Measurements from ENCODE around the gene CASZ1.

Gene CASZ1

GRCh38 chr1:10824821-10825540, 28.5 kb upstream of the CASZ1 start:
- no peak for DNase-seq (ENCODE audit: low spot score)

- DNase-seq (ENCODE audit: low spot score) = no peak
These were observed 26.6 kb upstream of the CASZ1 start for GRCh38 chr1:10823000-10823401.

GRCh38 chr1:10821388-10821787, 24.9 kb upstream of the CASZ1 start:
- DNase-seq (ENCODE audit: low spot score) = no peak

GRCh38 chr1:10820422-10820821, 24.0 kb upstream of the CASZ1 start:
- no peak for DNase-seq (ENCODE audit: low spot score)

GRCh38 chr1:10819198-10819901, 22.9 kb upstream of the CASZ1 start:
- DNase-seq (ENCODE audit: low spot score) = no peak

- DNase-seq (ENCODE audit: low spot score) = no peak
These were observed 22.1 kb upstream of the CASZ1 start for GRCh38 chr1:10818262-10819197.

- no peak for DNase-seq (ENCODE audit: low spot score)
These were observed 20.4 kb upstream of the CASZ1 start for GRCh38 chr1:10816743-10817369.

- no peak for DNase-seq (ENCODE audit: low spot score)
These were observed 19.8 kb upstream of the CASZ1 start for GRCh38 chr1:10816233-10816632.

GRCh38 chr1:10815858-10816195, 19.4 kb upstream of the CASZ1 start:
- DNase-seq (ENCODE audit: low spot score) = no peak

- no peak for DNase-seq (ENCODE audit: low spot score)
These were observed 18.8 kb upstream of the CASZ1 start for GRCh38 chr1:10814976-10815857.

- DNase-seq (ENCODE audit: low spot score) = no peak
These were observed 17.9 kb upstream of the CASZ1 start for GRCh38 chr1:10814312-10814711.

- DNase-seq (ENCODE audit: low spot score) = no peak
These were observed 17.4 kb upstream of the CASZ1 start for GRCh38 chr1:10813799-10814198.

- no peak for DNase-seq (ENCODE audit: low spot score)
These were observed 16.0 kb upstream of the CASZ1 start for GRCh38 chr1:10812387-10812915.

GRCh38 chr1:10808441-10808840, 12.0 kb upstream of the CASZ1 start:
- DNase-seq (ENCODE audit: low spot score) = no peak

GRCh38 chr1:10806966-10807365, 10.5 kb upstream of the CASZ1 start:
- DNase-seq (ENCODE audit: low spot score) = no peak

- no peak for DNase-seq (ENCODE audit: low spot score)
These were observed 7.8 kb upstream of the CASZ1 start for GRCh38 chr1:10803971-10804820.

GRCh38 chr1:10802944-10803715, 6.7 kb upstream of the CASZ1 start:
- DNase-seq (ENCODE audit: low spot score) = no peak

- no peak for DNase-seq (ENCODE audit: low spot score)
These were observed 4.3 kb upstream of the CASZ1 start for GRCh38 chr1:10800778-10801177.

GRCh38 chr1:10799726-10800125, 3.3 kb upstream of the CASZ1 start:
- no peak for DNase-seq (ENCODE audit: low spot score)

Measured in hematopoietic multipotent progenitor cell treated with erythropoietin and hydrocortisone succinate and interleukin-3 and kit ligand, for 15 days (in vitro differentiated cells).